Measurements from ENCODE around the gene CACNG3.

DNA sequence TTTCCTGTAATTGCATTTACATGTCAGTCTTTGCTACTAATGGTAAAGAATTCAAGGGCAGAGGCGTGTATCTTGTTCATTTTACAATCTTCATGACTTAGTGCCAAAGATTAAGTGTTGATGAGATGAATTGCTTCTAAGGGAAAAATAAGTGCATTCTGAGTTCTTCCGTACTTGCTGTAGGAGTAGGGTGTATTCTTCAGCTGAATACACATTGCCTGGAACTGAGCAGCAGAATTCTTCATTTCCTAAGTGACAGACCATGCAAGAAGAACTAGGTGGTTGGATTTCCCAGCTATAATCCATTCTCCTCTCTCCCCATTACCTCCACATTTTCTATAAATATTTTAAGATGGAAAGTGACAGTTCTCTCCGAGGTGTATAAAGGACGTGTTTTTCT, 104.8 kb downstream of the CACNG3 start:
- TF ChIP-seq, protein P1, sequence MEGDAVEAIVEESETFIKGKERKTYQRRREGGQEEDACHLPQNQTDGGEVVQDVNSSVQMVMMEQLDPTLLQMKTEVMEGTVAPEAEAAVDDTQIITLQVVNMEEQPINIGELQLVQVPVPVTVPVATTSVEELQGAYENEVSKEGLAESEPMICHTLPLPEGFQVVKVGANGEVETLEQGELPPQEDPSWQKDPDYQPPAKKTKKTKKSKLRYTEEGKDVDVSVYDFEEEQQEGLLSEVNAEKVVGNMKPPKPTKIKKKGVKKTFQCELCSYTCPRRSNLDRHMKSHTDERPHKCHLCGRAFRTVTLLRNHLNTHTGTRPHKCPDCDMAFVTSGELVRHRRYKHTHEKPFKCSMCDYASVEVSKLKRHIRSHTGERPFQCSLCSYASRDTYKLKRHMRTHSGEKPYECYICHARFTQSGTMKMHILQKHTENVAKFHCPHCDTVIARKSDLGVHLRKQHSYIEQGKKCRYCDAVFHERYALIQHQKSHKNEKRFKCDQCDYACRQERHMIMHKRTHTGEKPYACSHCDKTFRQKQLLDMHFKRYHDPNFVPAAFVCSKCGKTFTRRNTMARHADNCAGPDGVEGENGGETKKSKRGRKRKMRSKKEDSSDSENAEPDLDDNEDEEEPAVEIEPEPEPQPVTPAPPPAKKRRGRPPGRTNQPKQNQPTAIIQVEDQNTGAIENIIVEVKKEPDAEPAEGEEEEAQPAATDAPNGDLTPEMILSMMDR (IDR thresholded peaks at IDR 0.05; ENCODE audit: extremely low read depth in 1 of 2, insufficient read depth in 1 of 2, low read depth in 1 of 2, low read length in 2 of 2) = no peak
- TF ChIP-seq EZH2 (IDR thresholded peaks at IDR 0.05; ENCODE audit: borderline replicate concordance, low read depth, low read length, severe bottlenecking) (no peak), POLR2A (IDR thresholded peaks at IDR 0.05; ENCODE audit: low read depth, low read length) (no peak), POLR2AphosphoS5 (IDR thresholded peaks at IDR 0.05; ENCODE audit: insufficient read depth, low read depth, low read length) (no peak), MYC (IDR thresholded peaks at IDR 0.05; ENCODE audit: low read depth, low read length) (no peak)
- TF ChIP-seq, protein P2, sequence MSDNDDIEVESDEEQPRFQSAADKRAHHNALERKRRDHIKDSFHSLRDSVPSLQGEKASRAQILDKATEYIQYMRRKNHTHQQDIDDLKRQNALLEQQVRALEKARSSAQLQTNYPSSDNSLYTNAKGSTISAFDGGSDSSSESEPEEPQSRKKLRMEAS (IDR thresholded peaks at IDR 0.05; ENCODE audit: insufficient read depth, insufficient read length) = no peak
